SK-N-SH (cell line): ENCODE results near the gene NPRL2. TPM values are rescaled to one million over a fixed set of nuclear protein-coding genes. Genes with fewer than 3 reads are reported as not detected.

Experiments used
- CTCF ChIA-PET: fragments of 300-600, 350-600 bp; formaldehyde crosslinking; extraction: SDS; loops from one replicate; lab custom pipeline; 2021; lab: Yijun Ruan, JAX
- POLR2A ChIA-PET: fragments of 350-600 bp; sonication (Branson Sonifier 250); formaldehyde crosslinking; extraction: SDS; loops from one replicate; lab custom pipeline; 2020; ENCODE audit warnings: antibody characterized with exemption, inconsistent platforms; lab: Yijun Ruan, JAX
- DNase-seq: peaks from one replicate; pipeline ENCODE4 v3.0.0; 2012
- H2AFZ ChIP-seq: fragments of 200-600 bp; sonication (generic); 2 replicates; pipeline ENCODE4 v1.8.1; 2016; ENCODE audit warnings: antibody characterized with exemption, mild to moderate bottlenecking, low read depth
- H3F3A ChIP-seq: fragments of 200-600 bp; sonication (generic); replicated peaks from 2 replicates; pipeline ENCODE3; 2016; ENCODE audit warnings: antibody characterized with exemption, mild to moderate bottlenecking; ENCODE audit not compliant: insufficient read depth
- H3K27ac ChIP-seq, 2 experiments: fragments of 200-500 bp in 1 of 2; fragments of 200-600 bp in 1 of 2; sonication (Bioruptor generic) in 1 of 2; sonication (generic), shearing (Covaris generic) in 1 of 2; 2 replicates each; pipeline versions ENCODE4 v1.5.1 to v1.6.1; 2014 to 2016; ENCODE audit warnings: low read depth in 2 of 2, inconsistent platforms in 1 of 2, low read length in 1 of 2, mild to moderate bottlenecking in 1 of 2, mixed read lengths in 1 of 2
- H3K27me3 ChIP-seq: fragments of 200-600 bp; sonication (generic), shearing (Covaris generic); 2 replicates; pipeline ENCODE4 v1.6.1; 2016; ENCODE audit warnings: mixed run types; ENCODE audit not compliant: insufficient read depth
- H3K36me3 ChIP-seq, 2 experiments: fragments of 200-500 bp in 1 of 2; fragments of 200-600 bp in 1 of 2; sonication (Bioruptor generic) in 1 of 2; sonication (generic) in 1 of 2; replicated peaks in 1 of 2; 2 replicates each; pipeline versions ENCODE3 to v1.5.1; 2014 to 2016; ENCODE audit warnings: low read length in 1 of 2, mild to moderate bottlenecking in 1 of 2; ENCODE audit not compliant: insufficient read depth in 2 of 2, control insufficient read depth in 1 of 2
- H3K4me1 ChIP-seq, 2 experiments: fragments of 200-500 bp in 1 of 2; fragments of 200-600 bp in 1 of 2; sonication (Bioruptor generic) in 1 of 2; sonication (generic), shearing (Covaris generic) in 1 of 2; 2 replicates each; pipeline versions ENCODE4 v1.5.1 to v1.6.1; 2014 to 2016; ENCODE audit warnings: low read depth in 1 of 2, low read length in 1 of 2, mixed run types in 1 of 2; ENCODE audit not compliant: insufficient read depth in 2 of 2, control insufficient read depth in 1 of 2
- H3K4me2 ChIP-seq: fragments of 200-600 bp; sonication (generic), shearing (Covaris generic); 2 replicates; pipeline ENCODE4 v1.6.1; 2017; ENCODE audit warnings: mixed run types
- H3K4me3 ChIP-seq, 2 experiments: fragments of 200-500 bp in 1 of 2; fragments of 200-600 bp in 1 of 2; sonication (Bioruptor generic) in 1 of 2; sonication (generic), shearing (Covaris generic) in 1 of 2; 2 replicates each; pipeline versions ENCODE4 v1.5.1 to v1.8.1; 2014 to 2016; ENCODE audit warnings: low read depth in 2 of 2, inconsistent platforms in 1 of 2, low read length in 1 of 2, mild to moderate bottlenecking in 1 of 2, mixed read lengths in 1 of 2, moderate library complexity in 1 of 2
- H3K79me2 ChIP-seq: fragments of 200-600 bp; sonication (generic); 2 replicates; pipeline ENCODE4 v1.8.1; 2017; ENCODE audit warnings: mild to moderate bottlenecking; ENCODE audit not compliant: insufficient read depth
- H3K9ac ChIP-seq: fragments of 200-600 bp; sonication (generic); 2 replicates; pipeline ENCODE4 v1.6.1; 2017; ENCODE audit warnings: mixed run types
- H3K9me2 ChIP-seq: fragments of 200-600 bp; sonication (generic); 2 replicates; pipeline ENCODE4 v1.6.1; 2017; ENCODE audit warnings: mixed run types
- H3K9me3 ChIP-seq: fragments of 200-600 bp; sonication (generic); 2 replicates; pipeline ENCODE4 v1.6.1; 2017; ENCODE audit warnings: mixed run types, mild to moderate bottlenecking, moderate library complexity
- H4K20me1 ChIP-seq: fragments of 200-600 bp; sonication (generic); 2 replicates; pipeline ENCODE4 v1.6.1; 2017; ENCODE audit warnings: mild to moderate bottlenecking, mixed run types; ENCODE audit not compliant: insufficient read depth
- CHD2 ChIP-seq: fragments of 150-350 bp; IDR thresholded peaks from 2 replicates; pipeline ENCODE4 v1.6.1; 2018; ENCODE audit warnings: low read length; ENCODE audit not compliant: partially characterized antibody
- GABPA ChIP-seq: IDR thresholded peaks from 2 replicates; pipeline ENCODE4 v1.4.0; 2012; ENCODE audit warnings: low read depth, mild to moderate bottlenecking
- NRF1 ChIP-seq: IDR thresholded peaks from 2 replicates; pipeline ENCODE4 v1.6.1; 2012; ENCODE audit warnings: low read depth, mild to moderate bottlenecking, low read length
- TAF1 ChIP-seq: IDR thresholded peaks from 2 replicates; pipeline ENCODE4 v1.6.1; 2012; ENCODE audit warnings: low read depth, mild to moderate bottlenecking, low read length, moderate library complexity, borderline replicate concordance
- TEAD4 ChIP-seq: IDR thresholded peaks from 2 replicates; pipeline ENCODE4 v1.4.0; 2012; ENCODE audit warnings: mild to moderate bottlenecking, borderline replicate concordance; ENCODE audit not compliant: insufficient read depth
- WGBS: methylation state at CpG from one replicate; pipeline ENCODE4 v1.1.6; 2017; ENCODE audit warnings: low lambda C conversion rate; 5-methylcytosine and 5-hydroxymethylcytosine counted together
- polyA plus RNA-seq, 3 experiments: library from polyadenylated mRNA; depleted of rRNA; stranded (reverse); fragments of >200 nt; gene quantifications; 2 replicates each; pipeline ENCODE4 v1.2.3, GENCODE V29; 2012
- TF ChIP-seq, protein P1 (sequence below): IDR thresholded peaks from 2 replicates; pipeline ENCODE4 v1.4.0; 2012; ENCODE audit warnings: low read depth, borderline replicate concordance
- TF ChIP-seq, protein P2 (sequence below): IDR thresholded peaks from 2 replicates; pipeline ENCODE4 v1.4.0; 2012; ENCODE audit warnings: low read depth
- TF ChIP-seq, protein P3 (sequence below): IDR thresholded peaks from 2 replicates; pipeline ENCODE4 v1.4.0; 2012; ENCODE audit warnings: low read depth, borderline replicate concordance

Gene NPRL2
- polyA plus RNA-seq, 1 of the 3 experiments (the other 2 are of a cell fraction), result 43.6 TPM

DNA sequence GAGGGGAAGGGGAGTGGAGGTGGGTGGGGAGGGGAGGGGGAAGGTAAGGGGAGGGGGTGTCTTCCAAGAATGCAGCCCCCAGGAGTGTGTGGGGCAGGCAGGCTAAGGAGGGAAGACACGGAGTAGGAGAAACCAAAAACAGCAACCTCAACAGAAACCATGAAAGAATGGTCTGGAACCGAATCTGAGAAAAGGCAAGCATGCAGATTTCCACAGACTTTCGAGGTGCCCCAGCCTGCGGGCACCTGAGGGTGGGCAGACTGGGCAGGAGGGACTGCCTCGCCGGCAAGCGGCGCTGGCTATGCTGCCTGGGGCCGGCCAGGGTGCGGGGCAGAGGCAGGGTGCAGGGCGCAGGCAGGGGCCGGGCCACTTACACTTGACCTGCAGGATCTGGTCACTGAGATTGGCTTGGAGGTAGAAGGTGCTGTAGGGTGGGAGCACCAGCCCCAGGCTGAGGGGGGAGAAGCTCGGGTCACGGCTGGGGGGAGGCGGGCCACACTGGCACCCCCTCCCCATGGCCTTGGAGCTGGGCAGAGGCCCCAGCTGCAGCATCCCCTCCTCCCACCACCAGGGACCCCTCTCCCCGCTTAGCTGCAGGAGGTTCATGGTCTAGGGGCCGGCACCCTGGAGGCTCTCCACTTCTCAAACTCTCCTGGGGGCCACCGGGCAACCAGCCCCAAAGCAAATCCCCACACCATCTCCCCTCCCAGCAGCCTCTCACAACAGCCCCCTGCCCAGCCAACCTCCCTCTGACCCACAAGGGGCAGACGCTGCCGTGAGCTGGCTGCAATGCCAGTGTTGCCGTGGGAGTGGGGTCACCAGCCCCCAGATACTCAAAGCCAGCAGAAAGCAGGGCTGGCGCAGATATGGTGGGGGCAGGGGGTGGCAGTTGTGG lies 24.0 kb upstream of the NPRL2 start (continued):
- TF ChIP-seq, protein P1, sequence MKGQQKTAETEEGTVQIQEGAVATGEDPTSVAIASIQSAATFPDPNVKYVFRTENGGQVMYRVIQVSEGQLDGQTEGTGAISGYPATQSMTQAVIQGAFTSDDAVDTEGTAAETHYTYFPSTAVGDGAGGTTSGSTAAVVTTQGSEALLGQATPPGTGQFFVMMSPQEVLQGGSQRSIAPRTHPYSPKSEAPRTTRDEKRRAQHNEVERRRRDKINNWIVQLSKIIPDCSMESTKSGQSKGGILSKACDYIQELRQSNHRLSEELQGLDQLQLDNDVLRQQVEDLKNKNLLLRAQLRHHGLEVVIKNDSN, result no peak
- TF ChIP-seq, protein P2, sequence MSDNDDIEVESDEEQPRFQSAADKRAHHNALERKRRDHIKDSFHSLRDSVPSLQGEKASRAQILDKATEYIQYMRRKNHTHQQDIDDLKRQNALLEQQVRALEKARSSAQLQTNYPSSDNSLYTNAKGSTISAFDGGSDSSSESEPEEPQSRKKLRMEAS, result no peak

DNA sequence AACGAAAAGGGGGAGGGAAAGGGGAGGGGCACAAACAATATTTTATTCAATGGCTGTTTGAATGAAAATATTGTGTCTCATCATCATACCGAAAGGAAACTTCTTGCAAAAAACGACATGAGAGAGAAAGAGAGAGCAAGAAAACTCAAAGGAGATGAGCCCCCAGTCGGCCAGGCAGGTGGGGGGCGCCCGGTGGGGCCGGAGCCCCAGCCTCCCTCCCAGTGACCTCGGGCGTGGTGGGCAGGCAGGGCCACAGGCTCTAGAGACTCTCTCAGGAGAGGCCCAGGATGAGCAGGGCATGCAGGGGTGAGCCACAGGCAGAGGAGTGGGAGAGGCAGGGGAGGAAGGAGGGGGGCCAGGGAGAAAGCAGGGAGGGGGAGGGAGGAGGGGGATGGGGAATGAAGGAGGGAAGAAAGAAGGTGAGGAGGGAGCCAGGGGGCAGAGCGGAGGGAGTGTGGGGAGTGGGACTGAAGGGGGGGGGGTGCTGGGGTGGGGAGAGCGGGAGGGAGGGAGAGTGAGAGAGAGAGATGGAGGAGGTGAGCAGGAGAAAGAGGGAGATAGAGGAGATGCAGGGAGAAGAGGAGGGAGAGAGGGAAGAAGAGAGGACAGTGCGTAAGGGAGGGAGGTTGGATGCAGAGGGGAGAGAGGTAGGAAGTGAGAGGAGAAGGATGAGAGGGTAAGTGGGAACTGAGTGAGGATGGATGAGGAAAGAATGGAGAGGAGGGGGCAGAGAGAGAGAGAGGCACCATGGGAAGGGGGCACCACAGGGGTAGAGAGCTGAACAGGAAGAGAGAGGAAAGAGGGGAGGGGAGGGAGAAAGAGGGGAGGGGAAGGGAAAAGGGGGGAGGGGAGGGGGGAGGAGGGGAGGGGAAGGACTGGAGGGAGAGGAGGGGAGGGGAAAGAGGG lies 22.8 kb upstream of the NPRL2 start:
- POLR2A ChIA-PET, result no interaction called here
- no peak overlapping the region; a peak in 1 of 4 replicates for H3K4me3 ChIP-seq
- H3K36me3 ChIP-seq, result no peaks in the 10 kb centered on the region
- H3K27ac ChIP-seq, result peak overlapping the region in 1 of 2 experiments; percentile 60; a peak in 2 of 4 replicates
- H3K9ac ChIP-seq, result no peak overlapping the region
- DNase-seq, result no peak
- TF ChIP-seq, protein P3, sequence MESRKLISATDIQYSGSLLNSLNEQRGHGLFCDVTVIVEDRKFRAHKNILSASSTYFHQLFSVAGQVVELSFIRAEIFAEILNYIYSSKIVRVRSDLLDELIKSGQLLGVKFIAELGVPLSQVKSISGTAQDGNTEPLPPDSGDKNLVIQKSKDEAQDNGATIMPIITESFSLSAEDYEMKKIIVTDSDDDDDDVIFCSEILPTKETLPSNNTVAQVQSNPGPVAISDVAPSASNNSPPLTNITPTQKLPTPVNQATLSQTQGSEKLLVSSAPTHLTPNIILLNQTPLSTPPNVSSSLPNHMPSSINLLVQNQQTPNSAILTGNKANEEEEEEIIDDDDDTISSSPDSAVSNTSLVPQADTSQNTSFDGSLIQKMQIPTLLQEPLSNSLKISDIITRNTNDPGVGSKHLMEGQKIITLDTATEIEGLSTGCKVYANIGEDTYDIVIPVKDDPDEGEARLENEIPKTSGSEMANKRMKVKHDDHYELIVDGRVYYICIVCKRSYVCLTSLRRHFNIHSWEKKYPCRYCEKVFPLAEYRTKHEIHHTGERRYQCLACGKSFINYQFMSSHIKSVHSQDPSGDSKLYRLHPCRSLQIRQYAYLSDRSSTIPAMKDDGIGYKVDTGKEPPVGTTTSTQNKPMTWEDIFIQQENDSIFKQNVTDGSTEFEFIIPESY, result no peak
- no peak for TF ChIP-seq CHD2
- no peak for TF ChIP-seq TEAD4
- TF ChIP-seq GABPA, result no peak
- no peak for TF ChIP-seq TAF1
- TF ChIP-seq NRF1, result no peak
- no peak overlapping the region for H3K4me2 ChIP-seq
- peaks cover 0 to 94% of the 10 kb centered on the region in 2 experiments; a peak in 2 of 4 replicates for H3K4me1 ChIP-seq
- 60% methylated on average over 12 of the region's 12 CpGs for WGBS
- no peaks in the 10 kb centered on the region for H3K79me2 ChIP-seq
- CTCF ChIA-PET, result no interaction called here
- no peaks in the 10 kb centered on the region for H3K9me3 ChIP-seq
- no peak overlapping the region for H2AFZ ChIP-seq
- H4K20me1 ChIP-seq, result no peaks in the 10 kb centered on the region
- no peaks in the 10 kb centered on the region for H3K27me3 ChIP-seq
- H3K9me2 ChIP-seq, result no peaks in the 10 kb centered on the region
- H3F3A ChIP-seq, result no peaks in the 10 kb centered on the region
